Progenitor cell of endocrine pancreas (in vitro differentiated cells): ENCODE measurements around the gene GDPD5. TPM values are rescaled to one million over a fixed set of nuclear protein-coding genes. Genes with fewer than 3 reads are reported as not detected.
A peak's percentile ranks its signal among the peaks of the same experiment; 100 is the strongest.

Source experiments
- DNase-seq: peaks from one replicate; pipeline ENCODE4 v3.0.0; 2021; ENCODE audit warnings: low spot score; ENCODE audit not compliant: unreplicated experiment
- H3K27ac Mint-ChIP-seq: 2 replicates; pipeline ENCODE4 v1.8.0; 2021; ENCODE audit warnings: mild to moderate bottlenecking, moderate library complexity, mixed read lengths
- H3K27me3 Mint-ChIP-seq: 2 replicates; pipeline ENCODE4 v1.8.0; 2021; ENCODE audit warnings: mixed read lengths
- H3K36me3 Mint-ChIP-seq: 2 replicates; pipeline ENCODE4 v1.8.0; 2022; ENCODE audit warnings: mixed read lengths; ENCODE audit not compliant: insufficient read depth
- H3K4me1 Mint-ChIP-seq: 2 replicates; pipeline ENCODE4 v1.8.0; 2021; ENCODE audit warnings: low read depth, mixed read lengths
- H3K4me3 Mint-ChIP-seq: 2 replicates; pipeline ENCODE4 v1.8.0; 2021; ENCODE audit warnings: low read depth, mild to moderate bottlenecking, moderate library complexity, mixed read lengths
- H3K9me3 Mint-ChIP-seq: 2 replicates; pipeline ENCODE4 v1.8.0; 2021; ENCODE audit warnings: low read depth, mixed read lengths
- total RNA-seq: library from RNA; stranded (reverse); gene quantifications from 2 replicates; pipeline ENCODE4 v1.2.1, GENCODE V29; 2021
- TF ChIP-seq, protein P1 (sequence below): fragments of 200-600 bp; sonication (generic); IDR thresholded peaks from one replicate; pipeline ENCODE4 v1.5.0; 2021; ENCODE audit warnings: antibody characterized with exemption, mild to moderate bottlenecking; ENCODE audit not compliant: unreplicated experiment

GDPD5 gene
- total RNA-seq, 1 donor from 2014 or later = 32.4 TPM

DNA sequence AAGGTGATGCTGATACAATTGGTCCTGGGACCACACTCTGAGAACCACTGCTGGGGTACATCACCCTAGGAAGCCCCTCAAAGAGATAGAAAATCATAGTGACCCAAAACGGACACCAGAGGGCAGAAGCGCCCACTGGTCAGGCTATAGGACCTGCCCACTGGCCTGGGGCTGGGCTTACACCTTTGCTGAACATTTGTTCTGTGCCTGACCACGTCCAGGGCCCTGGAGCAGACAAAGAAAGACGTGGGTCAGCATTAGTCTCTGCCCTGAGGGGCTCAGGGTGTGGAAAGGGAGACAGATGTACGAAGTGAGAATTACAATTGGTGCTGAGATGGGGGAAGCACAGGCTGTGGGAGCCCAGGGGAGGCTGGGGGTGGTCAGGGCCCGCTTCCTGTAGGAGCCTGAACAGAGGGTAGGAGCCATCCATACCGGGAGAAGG, 21.9 kb upstream of the GDPD5 start:
- no peaks in the 10 kb centered on the region for H3K36me3 Mint-ChIP-seq
- H3K27ac Mint-ChIP-seq = peak overlapping the region; percentile 96
- peaks cover 3% of the 10 kb centered on the region for H3K9me3 Mint-ChIP-seq
- DNase-seq = peak; percentile 78
- no peak overlapping the region for H3K4me3 Mint-ChIP-seq
- H3K4me1 Mint-ChIP-seq = peaks cover 6% of the 10 kb centered on the region
- TF ChIP-seq, protein P1, sequence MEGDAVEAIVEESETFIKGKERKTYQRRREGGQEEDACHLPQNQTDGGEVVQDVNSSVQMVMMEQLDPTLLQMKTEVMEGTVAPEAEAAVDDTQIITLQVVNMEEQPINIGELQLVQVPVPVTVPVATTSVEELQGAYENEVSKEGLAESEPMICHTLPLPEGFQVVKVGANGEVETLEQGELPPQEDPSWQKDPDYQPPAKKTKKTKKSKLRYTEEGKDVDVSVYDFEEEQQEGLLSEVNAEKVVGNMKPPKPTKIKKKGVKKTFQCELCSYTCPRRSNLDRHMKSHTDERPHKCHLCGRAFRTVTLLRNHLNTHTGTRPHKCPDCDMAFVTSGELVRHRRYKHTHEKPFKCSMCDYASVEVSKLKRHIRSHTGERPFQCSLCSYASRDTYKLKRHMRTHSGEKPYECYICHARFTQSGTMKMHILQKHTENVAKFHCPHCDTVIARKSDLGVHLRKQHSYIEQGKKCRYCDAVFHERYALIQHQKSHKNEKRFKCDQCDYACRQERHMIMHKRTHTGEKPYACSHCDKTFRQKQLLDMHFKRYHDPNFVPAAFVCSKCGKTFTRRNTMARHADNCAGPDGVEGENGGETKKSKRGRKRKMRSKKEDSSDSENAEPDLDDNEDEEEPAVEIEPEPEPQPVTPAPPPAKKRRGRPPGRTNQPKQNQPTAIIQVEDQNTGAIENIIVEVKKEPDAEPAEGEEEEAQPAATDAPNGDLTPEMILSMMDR = peak; percentile 85
- H3K27me3 Mint-ChIP-seq = no peaks in the 10 kb centered on the region

DNA sequence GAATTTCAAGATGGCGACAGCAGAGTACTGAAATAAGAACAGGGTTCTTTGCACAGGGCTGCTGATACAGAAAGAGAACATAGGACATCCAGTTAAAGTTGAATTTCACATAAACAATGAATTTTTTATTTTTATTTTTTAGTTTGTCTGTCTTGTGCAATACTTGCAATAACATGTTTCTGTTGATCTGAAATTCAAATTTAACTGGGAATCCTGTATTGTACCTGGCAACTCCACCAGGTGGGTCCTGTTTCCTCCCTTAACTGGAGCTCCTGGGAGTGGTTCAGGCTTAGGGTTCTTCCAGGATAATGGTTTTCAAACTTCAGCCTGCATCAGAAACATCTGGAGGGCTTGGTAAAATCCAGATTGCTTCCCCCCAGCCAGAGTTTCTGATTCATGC, 21.4 kb upstream of the GDPD5 start:
- H3K27ac Mint-ChIP-seq = no peak overlapping the region
- TF ChIP-seq, protein P1 = no peak
- no peaks in the 10 kb centered on the region for H3K27me3 Mint-ChIP-seq
- no peaks in the 10 kb centered on the region for H3K36me3 Mint-ChIP-seq
- H3K9me3 Mint-ChIP-seq = peaks cover 3% of the 10 kb centered on the region
- DNase-seq = no peak
- H3K4me3 Mint-ChIP-seq = no peak overlapping the region
- H3K4me1 Mint-ChIP-seq = peaks cover 6% of the 10 kb centered on the region

DNA sequence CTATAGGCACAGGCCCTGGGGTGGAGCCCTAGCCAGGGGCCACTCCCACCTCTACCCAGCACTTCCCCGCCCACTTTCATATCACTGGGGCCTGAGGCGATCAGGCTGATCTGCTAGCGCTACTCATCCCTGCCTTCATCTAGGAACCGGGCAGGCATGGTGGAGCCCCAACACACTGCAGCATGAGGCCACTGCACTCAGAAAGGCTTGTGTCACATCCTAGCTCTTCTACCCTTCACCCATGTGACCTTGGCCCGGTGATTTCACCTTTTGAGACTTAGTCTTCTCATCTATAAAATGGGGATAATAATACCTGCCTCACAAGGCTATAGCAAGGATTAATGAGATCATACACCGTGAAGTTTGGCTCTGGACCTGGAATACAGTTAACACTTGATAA, 18.1 kb upstream of the GDPD5 start:
- no peak for DNase-seq
- Mint-ChIP-seq H3K36me3 (no peaks in the 10 kb centered on the region), H3K27ac (no peak overlapping the region), H3K27me3 (no peaks in the 10 kb centered on the region), H3K4me1 (peaks cover 12% of the 10 kb centered on the region), H3K9me3 (no peaks in the 10 kb centered on the region), H3K4me3 (no peak overlapping the region)
- TF ChIP-seq, protein P1 = no peak

DNA sequence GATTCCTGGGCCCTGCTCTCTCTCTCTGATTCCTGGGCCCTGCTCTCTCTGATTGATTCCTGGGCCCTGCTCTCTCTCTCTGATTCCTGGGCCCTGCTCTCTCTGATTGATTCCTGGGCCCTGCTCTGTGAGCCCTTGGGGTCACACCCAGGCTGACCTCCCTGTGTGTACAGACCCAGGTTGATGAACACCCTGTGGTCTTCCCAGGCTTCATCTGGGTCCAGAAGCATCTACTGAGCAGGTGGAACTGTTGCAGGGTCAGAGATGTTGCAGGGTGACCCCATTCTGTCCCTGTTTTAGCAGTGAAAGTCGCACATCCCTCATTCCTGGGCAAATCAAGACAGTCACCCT, 16.3 kb upstream of the GDPD5 start:
- Mint-ChIP-seq H3K36me3 (no peaks in the 10 kb centered on the region), H3K4me3 (no peak overlapping the region), H3K9me3 (no peaks in the 10 kb centered on the region), H3K4me1 (peaks cover 6% of the 10 kb centered on the region), H3K27ac (no peak overlapping the region), H3K27me3 (peaks cover 6% of the 10 kb centered on the region)
- TF ChIP-seq, protein P1 = no peak
- no peak for DNase-seq

DNA sequence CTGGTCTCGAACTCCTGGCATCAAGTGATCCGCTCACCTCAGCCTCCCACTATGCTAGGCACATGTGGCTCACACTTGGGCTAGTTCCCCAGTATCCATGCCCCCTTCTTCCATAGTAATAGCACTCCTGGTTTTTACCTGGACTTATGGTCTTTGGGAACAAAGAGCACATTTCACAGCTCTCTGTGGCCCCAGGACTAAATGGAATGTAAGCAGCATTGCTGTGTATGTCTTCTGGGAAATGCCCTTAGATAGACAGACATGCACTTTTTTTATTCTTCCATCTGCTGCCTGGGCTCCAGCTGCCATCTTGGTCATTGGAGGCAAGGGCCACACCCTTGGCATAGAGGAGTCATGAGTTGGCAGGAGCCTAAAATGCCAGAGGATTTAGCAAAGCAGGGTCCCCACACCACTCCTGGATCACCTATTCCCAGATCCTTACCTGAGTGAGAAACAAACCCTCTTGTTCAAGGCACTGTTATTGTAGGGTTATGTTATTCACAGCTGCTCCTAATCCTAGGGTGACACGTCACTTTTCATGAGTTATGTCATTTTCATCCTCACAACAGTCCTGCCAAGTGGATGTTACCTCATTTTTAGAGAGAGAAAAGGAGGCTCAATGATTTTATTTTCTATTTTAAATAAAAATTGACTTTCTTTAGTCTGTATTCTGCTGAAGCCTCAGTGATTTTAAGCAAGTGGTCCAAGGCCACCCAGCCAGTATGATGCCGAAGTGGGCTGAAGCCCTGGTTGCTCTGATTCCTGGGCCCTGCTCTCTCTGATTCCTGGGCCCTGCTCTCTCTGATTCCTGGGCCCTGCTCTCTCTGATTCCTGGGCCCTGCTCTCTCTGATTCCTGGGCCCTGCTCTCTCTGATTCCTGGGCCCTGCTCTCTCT, 15.7 kb upstream of the GDPD5 start:
- H3K27me3 Mint-ChIP-seq = peaks cover 6% of the 10 kb centered on the region
- H3K27ac Mint-ChIP-seq = no peak overlapping the region
- DNase-seq = no peak
- H3K4me1 Mint-ChIP-seq = peaks cover 6% of the 10 kb centered on the region
- TF ChIP-seq, protein P1 = no peak
- H3K9me3 Mint-ChIP-seq = no peaks in the 10 kb centered on the region
- H3K4me3 Mint-ChIP-seq = no peak overlapping the region
- H3K36me3 Mint-ChIP-seq = no peaks in the 10 kb centered on the region
